PC-9 (cell line): ENCODE results near the gene LCTL. TPM values are rescaled to one million over a fixed set of nuclear protein-coding genes. Genes with fewer than 3 reads are reported as not detected.

Source experiments
- BruUV-seq: library from RNA; stranded (reverse); fragments of 400-500 nt; replicated peaks from 2 replicates; lab custom pipeline; 2021; lab: Mats Ljungman, UMichigan
- CTCF ChIA-PET: fragments of 300-600 bp; sonication (Branson Sonifier 250); formaldehyde crosslinking; loops from one replicate; lab custom pipeline; 2022; ENCODE audit warnings: antibody characterized with exemption; lab: Charles Lee
- POLR2A ChIA-PET: fragments of 300-600 bp; sonication (Branson Sonifier 250); formaldehyde crosslinking; loops from one replicate; lab custom pipeline; 2022; ENCODE audit warnings: antibody characterized with exemption; ENCODE audit not compliant: unreplicated experiment; lab: Charles Lee
- DNase-seq, 2 experiments: peaks; one replicate each; pipeline versions ENCODE4 v3.0.0 to v3.0.0-alpha.2; 2015 to 2022; ENCODE audit warnings: mixed read lengths in 1 of 2
- H2AFZ ChIP-seq: fragments of 200-600 bp; sonication (generic); 2 replicates; pipeline ENCODE4 v1.8.1; 2017; ENCODE audit warnings: antibody characterized with exemption
- H3F3A ChIP-seq: fragments of 200-600 bp; sonication (generic); 2 replicates; pipeline ENCODE4 v1.8.1; 2017; ENCODE audit warnings: antibody characterized with exemption, mild to moderate bottlenecking, low read depth; ENCODE audit not compliant: insufficient read depth
- H3K27ac ChIP-seq: fragments of 200-600 bp; sonication (generic); 2 replicates; pipeline ENCODE4 v1.6.1; 2016; ENCODE audit warnings: mixed run types
- H3K27me3 ChIP-seq: fragments of 200-600 bp; sonication (generic); 2 replicates; pipeline ENCODE4 v1.6.1; 2016; ENCODE audit warnings: low read depth, mixed run types; ENCODE audit not compliant: insufficient read depth
- H3K36me3 ChIP-seq: fragments of 200-600 bp; sonication (generic); 2 replicates; pipeline ENCODE4 v1.6.1; 2016; ENCODE audit warnings: low read depth, mixed run types
- H3K4me1 ChIP-seq: fragments of 200-600 bp; sonication (generic); replicated peaks from 2 replicates; pipeline ENCODE4 v1.6.1; 2016; ENCODE audit warnings: mixed run types; ENCODE audit not compliant: insufficient read depth
- H3K4me2 ChIP-seq: fragments of 200-600 bp; sonication (generic); 2 replicates; pipeline ENCODE4 v1.6.1; 2017; ENCODE audit warnings: mixed run types
- H3K4me3 ChIP-seq: fragments of 200-600 bp; sonication (generic); 2 replicates; pipeline ENCODE4 v1.6.1; 2016; ENCODE audit warnings: mixed run types
- H3K79me2 ChIP-seq: fragments of 200-600 bp; sonication (generic); 2 replicates; pipeline ENCODE4 v1.6.1; 2017; ENCODE audit warnings: low read depth, mixed run types
- H3K9me2 ChIP-seq: fragments of 200-600 bp; sonication (generic); 2 replicates; pipeline ENCODE4 v1.8.1; 2017; ENCODE audit warnings: mild to moderate bottlenecking; ENCODE audit not compliant: insufficient read depth
- H3K9me3 ChIP-seq: fragments of 200-600 bp; sonication (generic); 2 replicates; pipeline ENCODE4 v1.8.1; 2016; ENCODE audit warnings: low read depth; ENCODE audit not compliant: insufficient read depth
- H4K20me1 ChIP-seq: fragments of 200-600 bp; sonication (generic); 2 replicates; pipeline ENCODE4 v1.8.1; 2017; ENCODE audit not compliant: insufficient read depth
- CTCF ChIP-seq: fragments of 200-600 bp; sonication (generic); conservative IDR thresholded peaks from 2 replicates; pipeline ENCODE4 v1.6.1; 2017; ENCODE audit warnings: mixed run types, antibody characterized with exemption, mild to moderate bottlenecking, moderate library complexity
- EZH2 ChIP-seq: fragments of 200-600 bp; sonication (generic); IDR thresholded peaks from 2 replicates; pipeline ENCODE4 v1.8.0; 2017; ENCODE audit warnings: antibody characterized with exemption, low read depth
- intact Hi-C: fragments of 100-400 bp; cut with micrococcal nuclease; formaldehyde crosslinking; loops from one replicate; pipeline ENCODE4 v1.10.0; 2022; ENCODE audit not compliant: unreplicated experiment
- total RNA-seq: library from RNA; stranded (reverse); gene quantifications from 2 replicates; pipeline ENCODE4 v1.2.3, GENCODE V29; 2021

LCTL gene
- total RNA-seq, 1 experiment from 2014 or later = not detected

- Histone ChIP-seq H3K4me2 (no peak overlapping the region), H3K9me2 (no peaks in the 10 kb centered on the region), H4K20me1 (no peaks in the 10 kb centered on the region), H3K79me2 (no peaks in the 10 kb centered on the region), H3K27me3 (no peaks in the 10 kb centered on the region), H2AFZ (no peak overlapping the region), H3K27ac (no peak overlapping the region), H3K4me1 (no peaks in the 10 kb centered on the region), H3K4me3 (no peak overlapping the region), H3K36me3 (no peaks in the 10 kb centered on the region), H3F3A (no peaks in the 10 kb centered on the region), H3K9me3 (no peaks in the 10 kb centered on the region)
- no peak for DNase-seq
- TF ChIP-seq CTCF (no peak), EZH2 (no peak)
- ChIA-PET CTCF (no interaction called here), POLR2A (no interaction called here)
- intact Hi-C loops = no loop called here
- BruUV-seq = no TSS peak
Measured at GRCh38 chr15:66588971-66589370, 23.2 kb upstream of the LCTL start.

DNA sequence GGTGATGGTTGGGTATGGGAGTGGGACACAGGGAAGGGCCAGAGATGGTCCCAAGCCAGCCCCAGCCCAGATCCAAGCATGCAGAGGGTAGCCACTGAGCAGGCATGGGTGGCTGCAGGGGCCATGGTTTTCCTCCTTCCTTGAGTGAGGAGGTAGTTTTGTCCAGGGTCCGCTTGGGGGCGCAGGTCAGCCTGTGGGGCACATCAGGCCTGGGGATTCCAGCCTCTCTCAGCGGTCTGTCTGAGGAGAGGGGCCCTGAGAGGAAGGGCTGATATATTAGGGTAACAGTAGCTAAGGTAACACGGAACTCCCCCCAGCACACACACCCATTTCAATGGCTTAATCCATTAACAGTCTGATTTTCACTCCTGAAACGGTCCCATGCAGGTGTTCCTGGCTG lies 22.7 kb upstream of the LCTL start:
- CTCF ChIA-PET = no interaction called here
- intact Hi-C loops = no loop called here
- Histone ChIP-seq H3K36me3 (no peaks in the 10 kb centered on the region), H3F3A (no peaks in the 10 kb centered on the region), H3K9me2 (no peaks in the 10 kb centered on the region), H3K4me1 (no peaks in the 10 kb centered on the region), H3K4me3 (no peak overlapping the region), H4K20me1 (no peaks in the 10 kb centered on the region), H3K79me2 (no peaks in the 10 kb centered on the region), H3K4me2 (no peak overlapping the region), H3K27me3 (no peaks in the 10 kb centered on the region), H2AFZ (no peak overlapping the region), H3K9me3 (no peaks in the 10 kb centered on the region), H3K27ac (no peak overlapping the region)
- TF ChIP-seq CTCF (no peak), EZH2 (no peak)
- POLR2A ChIA-PET = no interaction called here
- DNase-seq = no peak
- BruUV-seq = no TSS peak

- ChIA-PET CTCF (no interaction called here), POLR2A (no interaction called here)
- no peak overlapping the region for H3K4me3 ChIP-seq
- no peaks in the 10 kb centered on the region for H3K27me3 ChIP-seq
- no peaks in the 10 kb centered on the region for H3K9me2 ChIP-seq
- H3K36me3 ChIP-seq = no peaks in the 10 kb centered on the region
- H4K20me1 ChIP-seq = no peaks in the 10 kb centered on the region
- no peaks in the 10 kb centered on the region for H3F3A ChIP-seq
- H3K9me3 ChIP-seq = no peaks in the 10 kb centered on the region
- DNase-seq = no peak
- TF ChIP-seq EZH2 (no peak), CTCF (no peak)
- no peak overlapping the region for H3K27ac ChIP-seq
- no peak overlapping the region for H2AFZ ChIP-seq
- H3K4me2 ChIP-seq = no peak overlapping the region
- intact Hi-C loops = no loop called here
- no TSS peak for BruUV-seq
- no peaks in the 10 kb centered on the region for H3K4me1 ChIP-seq
- no peaks in the 10 kb centered on the region for H3K79me2 ChIP-seq
Measured at GRCh38 chr15:66587749-66588148, 22.0 kb upstream of the LCTL start.
